Fibroblast of the aortic adventitia (primary cell): ENCODE measurements around the gene CAMK2G. TPM values are rescaled to one million over a fixed set of nuclear protein-coding genes. Genes with fewer than 3 reads are reported as not detected.
A peak's percentile ranks its signal among the peaks of the same experiment; 100 is the strongest.

Experiments used
- DNase-seq: peaks from one replicate; pipeline ENCODE4 v3.0.0-alpha.2; 2010; ENCODE audit warnings: low read depth
- H3K4me3 ChIP-seq: 2 replicates; pipeline ENCODE4 v1.5.1; 2011; ENCODE audit warnings: low read depth, mild to moderate bottlenecking, control low read depth, low read length, moderate library complexity
- CTCF ChIP-seq: IDR thresholded peaks from 2 replicates; pipeline ENCODE4 v1.5.1; 2011; ENCODE audit warnings: mild to moderate bottlenecking, low read length, control low read depth, inconsistent platforms; ENCODE audit not compliant: insufficient read depth
- total RNA-seq: library from RNA; depleted of rRNA; stranded (reverse); fragments of >200 nt; gene quantifications from 2 replicates; pipeline ENCODE4 v1.2.3, GENCODE V29; 2012; ENCODE audit warnings: low replicate concordance

Gene CAMK2G
- total RNA-seq, 1 donor, result 25.8 TPM

GRCh38 chr10:73916761-73917470, 42.6 kb upstream of the CAMK2G start:
- no peak overlapping the region for H3K4me3 ChIP-seq
- no peak for DNase-seq
- no peak for TF ChIP-seq CTCF

GRCh38 chr10:73915206-73915851, 41.0 kb upstream of the CAMK2G start:
- H3K4me3 ChIP-seq, result no peak overlapping the region
- no peak for TF ChIP-seq CTCF
- DNase-seq, result no peak

GRCh38 chr10:73914036-73914435, 39.7 kb upstream of the CAMK2G start:
- no peak overlapping the region for H3K4me3 ChIP-seq
- TF ChIP-seq CTCF, result no peak
- no peak for DNase-seq

- no peak for TF ChIP-seq CTCF
Measured at GRCh38 chr10:73911553-73912004, 37.2 kb upstream of the CAMK2G start.

GRCh38 chr10:73910764-73911552, 36.6 kb upstream of the CAMK2G start, which contains the start of gene PLAU:
PLAU (plus strand) TSS chr10:73911132; CDS start chr10:73911556, 424 bp downstream.
- TF ChIP-seq CTCF, result no peak

More at GRCh38 chr10:73911553-73912004, 37.2 kb upstream of the CAMK2G start:
- peak; percentile 24 for DNase-seq
- H3K4me3 ChIP-seq, result peak overlapping the region; percentile 69

GRCh38 chr10:73910401-73910763, 36.0 kb upstream of the CAMK2G start:
- DNase-seq, result no peak
- TF ChIP-seq CTCF, result no peak
- peak overlapping the region; percentile 69 for H3K4me3 ChIP-seq

More at GRCh38 chr10:73910764-73911552, 36.6 kb upstream of the CAMK2G start, which contains the start of gene PLAU:
- peak within 1 kb of the TSS; percentile 69 for H3K4me3 ChIP-seq
- no peak for DNase-seq
